GM19395 (cell line): ENCODE measurements around the gene ADI1.
A peak's percentile ranks its signal among the peaks of the same experiment; 100 is the strongest.
"Not testable (repeated sequence)": the region's sequence is repeated elsewhere in the genome, so short reads cannot be mapped to it uniquely, and the experiment has no call there.

Experiments
- ATAC-seq: cut with Tn5 transposase; IDR thresholded peaks from one replicate; pipeline ENCODE4 v1.9.1; 2021; ENCODE audit warnings: mild to moderate bottlenecking, moderate library complexity; ENCODE audit not compliant: unreplicated experiment

The ADI1 gene

GRCh38 chr2:3529316-3530025, 10.1 kb upstream of the ADI1 start:
- no peak for ATAC-seq

- ATAC-seq = no peak
Measured at GRCh38 chr2:3527886-3528785, 8.8 kb upstream of the ADI1 start.

- no peak for ATAC-seq
Measured at GRCh38 chr2:3526871-3527270, 7.5 kb upstream of the ADI1 start.

- ATAC-seq = no peak
Measured at GRCh38 chr2:3523551-3524041, 4.3 kb upstream of the ADI1 start.

- no peak for ATAC-seq
Measured at GRCh38 chr2:3522961-3523421, 3.7 kb upstream of the ADI1 start.

- no peak for ATAC-seq
Measured at GRCh38 chr2:3520591-3520990, 1.3 kb upstream of the ADI1 start.

GRCh38 chr2:3518496-3519254, 656 bp downstream of the ADI1 start:
- peak; percentile 84 for ATAC-seq

GRCh38 chr2:3517948-3518495, 1.3 kb downstream of the ADI1 start:
- ATAC-seq = no peak

- ATAC-seq = no peak
Measured at GRCh38 chr2:3516831-3517230, 2.5 kb downstream of the ADI1 start.

- ATAC-seq = not testable (repeated sequence)
Measured at GRCh38 chr2:3515438-3515837, 3.9 kb downstream of the ADI1 start.

GRCh38 chr2:3513026-3513810, 6.1 kb downstream of the ADI1 start:
- no peak for ATAC-seq

- no peak for ATAC-seq
Measured at GRCh38 chr2:3512086-3512485, 7.2 kb downstream of the ADI1 start.

GRCh38 chr2:3505771-3506170, 13.6 kb downstream of the ADI1 start:
- no peak for ATAC-seq

GRCh38 chr2:3504741-3505140, 14.6 kb downstream of the ADI1 start:
- ATAC-seq = no peak

GRCh38 chr2:3503483-3503882, 15.8 kb downstream of the ADI1 start:
- ATAC-seq = no peak

GRCh38 chr2:3503046-3503445, 16.3 kb downstream of the ADI1 start:
- no peak for ATAC-seq

GRCh38 chr2:3500326-3500899, 18.9 kb downstream of the ADI1 start:
- no peak for ATAC-seq

GRCh38 chr2:3498783-3499394, 20.4 kb downstream of the ADI1 start:
- no peak for ATAC-seq

GRCh38 chr2:3496708-3497080, 22.6 kb downstream of the ADI1 start:
- ATAC-seq = not testable (repeated sequence)
